Loucy (cell line): ENCODE measurements around the gene SIGLEC15.

Experiments
- CTCF ChIP-seq: fragments of 200-600 bp; sonication (generic); conservative IDR thresholded peaks from 2 replicates; pipeline ENCODE4 v1.5.1; 2014; ENCODE audit warnings: mild to moderate bottlenecking, antibody characterized with exemption, low read length
- EZH2phosphoT487 ChIP-seq: fragments of 200-600 bp; IDR thresholded peaks from 2 replicates; pipeline ENCODE4 v1.6.1; 2018; ENCODE audit warnings: antibody characterized with exemption, mild to moderate bottlenecking, moderate library complexity, borderline replicate concordance

- TF ChIP-seq CTCF = no peak
- no peak for TF ChIP-seq EZH2phosphoT487
These were observed 4.4 kb upstream of the SIGLEC15 start for GRCh38 chr18:45821026-45821425.
